A549 treated with DMSO at 1 μM for 4 hours (cell line): ENCODE results near the gene C12orf43. TPM values are rescaled to one million over a fixed set of nuclear protein-coding genes. Genes with fewer than 3 reads are reported as not detected.

Source experiments
- total RNA-seq: library from RNA; stranded (reverse); fragments of 200-300 nt; extraction: Qiagen RNA extraction; gene quantifications from 5 replicates; pipeline ENCODE4 v1.2.3, GENCODE V29; 2022; ENCODE audit warnings: low read depth

The C12orf43 gene
- 24.1 to 26.6 TPM (median 24.9 TPM) in 5 replicates for total RNA-seq

DNA sequence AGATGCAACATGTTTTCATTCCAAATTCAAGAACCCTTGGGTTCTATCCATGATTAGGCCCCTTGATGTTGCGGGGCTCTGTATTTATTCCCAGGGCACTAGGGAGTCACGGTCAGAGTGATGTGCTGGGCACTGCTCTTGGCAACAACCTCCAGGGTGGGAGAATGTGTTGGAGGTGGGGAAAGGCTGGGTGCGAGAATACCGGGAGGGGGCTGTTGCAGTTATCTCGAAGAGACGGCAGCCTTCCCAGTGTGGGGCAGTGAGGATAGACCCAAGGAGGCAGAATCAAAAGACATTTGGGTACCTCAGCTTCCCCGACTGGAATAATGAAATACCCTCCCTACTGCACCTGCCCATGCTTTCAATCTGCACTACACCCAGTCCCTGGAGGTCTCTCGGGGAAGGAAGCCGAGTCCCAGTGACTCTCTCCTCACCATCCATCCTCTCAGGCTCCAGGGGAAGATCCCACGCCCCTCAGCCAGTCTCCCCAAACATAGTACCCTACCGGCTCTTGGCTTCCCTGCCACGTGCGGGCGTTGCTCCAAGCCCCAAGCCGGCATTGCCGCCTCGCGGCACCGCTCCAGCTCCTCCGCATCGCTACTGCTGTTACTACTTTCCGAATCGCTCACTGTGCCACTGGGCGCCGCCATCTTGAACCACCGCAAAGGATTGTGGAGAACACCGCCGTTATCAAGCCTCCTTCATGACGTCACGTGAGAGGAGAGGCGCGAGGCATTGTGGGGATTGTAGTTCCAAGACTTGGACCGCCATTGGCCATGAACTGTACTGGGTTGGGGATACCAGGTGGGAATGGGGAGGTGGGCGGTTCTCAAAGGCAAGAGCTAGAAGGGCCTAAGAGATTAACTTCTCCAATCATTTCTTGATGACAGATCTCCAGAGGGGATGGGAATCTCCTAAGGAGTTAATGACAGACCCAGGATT, at the start of gene C12orf43:
Gene C12orf43, minus strand, starts transcription at position 663 of the 942 bp plus-strand sequence. Its CDS starts 13 bp downstream, at position 650.

GRCh38 chr12:121038861-121039668, 22.8 kb upstream of the C12orf43 start, which contains the start of gene OASL:
Gene OASL (minus strand): TSS chr12:121039246. CDS start chr12:121038971, 275 bp downstream.

DNA sequence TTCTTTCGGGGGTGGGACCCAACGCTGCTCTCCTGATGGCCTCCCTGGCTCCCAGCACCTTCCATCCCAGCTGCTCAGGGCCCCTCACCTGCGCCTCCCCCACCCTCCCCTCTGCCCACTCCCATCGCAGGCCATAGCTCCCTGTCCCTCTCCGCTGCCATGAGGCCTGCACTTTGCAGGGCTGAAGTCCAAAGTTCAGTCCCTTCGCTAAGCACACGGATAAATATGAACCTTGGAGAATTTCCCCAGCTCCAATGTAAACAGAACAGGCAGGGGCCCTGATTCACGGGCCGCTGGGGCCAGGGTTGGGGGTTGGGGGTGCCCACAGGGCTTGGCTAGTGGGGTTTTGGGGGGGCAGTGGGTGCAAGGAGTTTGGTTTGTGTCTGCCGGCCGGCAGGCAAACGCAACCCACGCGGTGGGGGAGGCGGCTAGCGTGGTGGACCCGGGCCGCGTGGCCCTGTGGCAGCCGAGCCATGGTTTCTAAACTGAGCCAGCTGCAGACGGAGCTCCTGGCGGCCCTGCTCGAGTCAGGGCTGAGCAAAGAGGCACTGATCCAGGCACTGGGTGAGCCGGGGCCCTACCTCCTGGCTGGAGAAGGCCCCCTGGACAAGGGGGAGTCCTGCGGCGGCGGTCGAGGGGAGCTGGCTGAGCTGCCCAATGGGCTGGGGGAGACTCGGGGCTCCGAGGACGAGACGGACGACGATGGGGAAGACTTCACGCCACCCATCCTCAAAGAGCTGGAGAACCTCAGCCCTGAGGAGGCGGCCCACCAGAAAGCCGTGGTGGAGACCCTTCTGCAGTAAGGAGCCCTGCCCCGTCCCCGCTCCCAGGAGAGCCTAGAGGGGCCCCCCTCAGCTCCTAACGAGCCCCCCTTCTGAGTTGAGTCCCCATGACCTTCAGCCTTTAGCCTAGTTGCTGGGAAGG, 37.7 kb downstream of the C12orf43 start, which contains the start of gene HNF1A:
Gene HNF1A, plus strand, starts transcription at position 248 of the 924 bp plus-strand sequence. Its CDS starts 226 bp downstream, at position 474.

Other genes starting within 250 kb of the C12orf43 start
- 40.4 to 54.3 TPM (median 53.0 TPM) in 5 replicates for gene SPPL3, start 112.1 kb downstream of the C12orf43 start, total RNA-seq
- gene HNF1A, start 37.9 kb downstream of the C12orf43 start, total RNA-seq: 4.4 to 6.4 TPM (median 5.9 TPM) in 5 replicates
- 3.5 to 6.6 TPM (median 5.0 TPM) in 5 replicates for gene OASL, start 22.8 kb upstream of the C12orf43 start, total RNA-seq
- gene P2RX7, start 116.4 kb upstream of the C12orf43 start, total RNA-seq: not detected in 5 replicates
- gene P2RX4, start 193.6 kb upstream of the C12orf43 start, total RNA-seq: 15.8 to 21.9 TPM (median 17.7 TPM) in 5 replicates